ENCODE results near the gene ZNF764. TPM values are rescaled to one million over a fixed set of nuclear protein-coding genes. Genes with fewer than 3 reads are reported as not detected.
"Not testable (repeated sequence)": the region's sequence is repeated elsewhere in the genome, so short reads cannot be mapped to it uniquely, and the experiment has no call there.

ZNF764 gene
- polyA plus RNA-seq, 4 donors, result 11.3 to 14.8 (median 11.4) TPM

DNA sequence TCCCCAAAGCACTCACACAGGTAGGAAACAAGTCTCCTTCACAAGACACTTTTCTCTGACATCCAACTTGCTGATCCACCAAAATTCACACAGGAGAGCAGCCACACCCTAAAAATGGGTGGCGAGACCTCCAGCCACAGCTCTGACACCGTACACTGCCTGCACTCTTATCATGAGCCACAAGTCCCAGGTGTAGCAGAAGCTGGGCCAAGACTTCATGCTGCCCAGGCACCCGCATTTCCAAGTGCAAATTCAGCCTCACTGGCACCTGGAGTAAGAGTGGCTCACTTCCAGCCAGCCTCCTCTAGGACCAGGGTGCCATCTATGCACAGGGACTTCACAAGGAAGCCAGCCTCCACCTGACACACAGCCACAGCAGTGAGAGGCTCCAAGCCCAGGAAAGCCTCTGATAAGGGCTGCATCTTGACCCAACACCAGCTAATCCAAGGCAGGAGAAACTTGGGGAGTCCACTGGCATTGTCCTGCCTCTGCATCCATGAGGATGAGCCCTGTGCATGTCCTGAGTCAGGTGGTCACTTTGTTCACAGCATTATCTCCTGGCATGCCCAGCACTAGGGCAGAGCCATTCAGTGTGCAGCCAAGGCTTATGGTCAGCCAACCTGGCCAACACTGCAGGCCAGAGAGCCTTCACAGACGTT, 29.2 kb downstream of the ZNF764 start:
- DNase-seq (ENCODE audit: low read depth in 4 of 4, low spot score in 3 of 4), result no peak

DNA sequence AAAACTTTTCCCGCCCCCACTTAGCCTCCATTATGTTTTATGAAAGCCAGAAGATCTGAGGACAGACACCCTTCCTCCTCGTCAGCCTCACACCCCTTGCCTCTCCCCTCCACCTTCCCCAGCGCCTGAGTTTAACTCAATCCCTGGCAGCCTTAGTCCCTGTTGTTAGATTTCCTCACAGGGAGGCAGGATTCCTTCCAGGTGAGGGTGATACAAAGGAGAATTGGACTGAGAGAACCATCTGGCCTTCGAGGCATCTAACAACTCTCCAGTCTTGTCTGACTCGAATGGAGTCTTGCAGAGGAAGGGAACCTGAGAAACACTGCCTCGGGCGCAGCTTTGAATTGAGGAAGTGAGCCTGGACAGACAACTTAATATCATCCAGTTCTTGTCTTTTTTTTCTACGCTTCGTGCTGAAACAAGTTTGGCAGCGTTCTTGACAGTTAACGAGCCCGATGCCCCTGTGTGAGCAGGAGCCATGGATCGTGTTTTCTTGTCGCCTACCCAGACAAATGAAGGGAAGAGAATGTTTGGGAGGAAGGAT, 30.5 kb downstream of the ZNF764 start:
- no peak for DNase-seq (ENCODE audit: low read depth in 4 of 4, low spot score in 3 of 4)

DNA sequence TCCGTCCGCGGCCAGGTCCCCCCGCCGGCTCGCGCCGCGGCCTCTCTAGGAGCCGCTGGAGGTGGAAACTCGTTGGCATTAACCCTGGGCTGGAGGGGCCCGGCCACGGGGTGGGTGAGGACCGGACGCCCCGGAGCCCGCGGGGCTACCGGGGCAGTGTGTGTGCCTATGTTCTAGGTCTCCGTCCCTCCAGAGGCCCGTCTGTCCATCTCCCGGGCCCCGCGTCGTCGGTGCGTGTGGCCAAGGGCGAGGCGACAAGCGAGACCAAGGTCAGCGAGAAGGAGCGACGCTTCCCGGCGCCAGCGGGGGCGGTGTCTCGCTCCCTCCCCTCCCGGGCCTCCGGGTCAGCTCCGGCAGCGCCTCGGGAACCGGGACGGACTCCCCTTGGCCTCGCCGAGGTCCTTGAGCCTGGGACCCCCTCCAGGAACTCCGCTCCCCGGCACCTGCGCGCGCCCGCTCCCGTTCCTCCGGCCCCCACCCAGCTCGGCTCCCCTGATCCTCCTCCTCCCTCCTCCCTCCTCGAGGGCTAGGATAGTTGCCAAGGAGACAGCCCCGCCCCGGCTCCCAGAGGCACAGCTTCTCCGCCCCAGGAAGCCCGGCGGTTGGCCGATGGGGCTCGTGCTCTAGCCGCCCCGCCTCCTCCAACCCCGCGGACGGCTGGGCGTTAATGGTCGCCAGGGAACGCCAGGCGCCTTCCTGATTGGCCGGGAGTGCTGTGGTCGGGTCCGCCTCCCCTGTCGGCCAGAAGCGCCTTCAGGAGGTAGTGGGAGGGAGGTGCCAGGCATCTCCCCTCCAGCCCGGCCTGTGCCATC, 31.1 kb downstream of the ZNF764 start:
- DNase-seq (ENCODE audit: low read depth in 4 of 4, low spot score in 3 of 4), result peak; percentile 97 to 98 (median 97)

DNA sequence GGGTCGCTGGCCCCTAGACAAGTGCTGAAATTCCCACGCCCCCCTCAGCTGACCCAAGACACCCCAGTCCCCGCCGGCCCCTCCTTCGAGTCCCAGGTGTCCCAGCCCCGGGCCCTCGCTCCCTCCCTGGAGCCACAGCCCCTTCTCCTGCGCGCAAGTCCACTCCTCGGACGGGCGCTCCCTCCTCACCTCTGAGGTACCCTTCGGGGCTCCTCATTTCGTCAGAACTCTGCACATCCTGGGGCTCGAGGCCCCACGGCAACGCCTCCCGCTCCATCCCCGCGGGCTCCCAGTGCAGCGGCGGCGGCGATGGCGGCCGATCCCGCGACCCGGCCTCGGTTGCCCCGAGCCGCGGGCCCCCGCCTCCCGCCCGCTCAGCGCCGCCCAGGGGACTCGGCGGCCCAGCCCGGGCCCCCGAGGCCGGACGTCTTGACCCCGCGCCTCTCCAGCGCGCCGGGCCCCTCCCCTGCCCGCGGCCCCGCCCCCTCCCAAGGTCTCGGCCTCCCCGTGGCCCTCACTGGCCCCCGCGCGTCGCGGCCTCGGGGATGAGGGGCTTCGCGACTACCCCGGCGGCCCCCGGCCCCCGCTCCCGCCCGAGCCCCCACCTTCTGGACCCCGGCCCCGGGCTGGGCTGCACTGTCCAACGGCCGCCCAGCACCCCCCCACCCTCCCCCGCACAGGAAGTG, 31.9 kb downstream of the ZNF764 start, which contains the start of gene ZNF768:
TSS of gene ZNF768 (minus strand) at position 430 of the 686 bp plus-strand sequence. CDS start at position 277, 153 bp downstream.
- DNase-seq (ENCODE audit: low read depth in 4 of 4, low spot score in 3 of 4), result no peak

DNA sequence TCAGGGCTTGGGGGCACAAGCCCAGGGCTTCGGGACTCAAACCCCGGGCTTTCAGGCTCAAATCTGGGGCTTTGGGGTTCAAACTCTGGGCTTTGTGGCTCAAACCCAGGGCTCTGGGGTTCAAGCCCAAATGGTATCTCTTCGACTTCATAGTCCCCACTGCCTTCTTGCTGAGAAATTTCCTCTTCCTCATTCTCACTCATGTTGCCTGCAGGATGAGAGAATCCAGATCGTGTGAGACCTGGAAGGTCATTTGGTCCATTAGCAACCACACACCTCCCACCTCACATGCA, 32.4 kb downstream of the ZNF764 start:
- no peak for DNase-seq (ENCODE audit: low read depth in 4 of 4, low spot score in 3 of 4)

DNA sequence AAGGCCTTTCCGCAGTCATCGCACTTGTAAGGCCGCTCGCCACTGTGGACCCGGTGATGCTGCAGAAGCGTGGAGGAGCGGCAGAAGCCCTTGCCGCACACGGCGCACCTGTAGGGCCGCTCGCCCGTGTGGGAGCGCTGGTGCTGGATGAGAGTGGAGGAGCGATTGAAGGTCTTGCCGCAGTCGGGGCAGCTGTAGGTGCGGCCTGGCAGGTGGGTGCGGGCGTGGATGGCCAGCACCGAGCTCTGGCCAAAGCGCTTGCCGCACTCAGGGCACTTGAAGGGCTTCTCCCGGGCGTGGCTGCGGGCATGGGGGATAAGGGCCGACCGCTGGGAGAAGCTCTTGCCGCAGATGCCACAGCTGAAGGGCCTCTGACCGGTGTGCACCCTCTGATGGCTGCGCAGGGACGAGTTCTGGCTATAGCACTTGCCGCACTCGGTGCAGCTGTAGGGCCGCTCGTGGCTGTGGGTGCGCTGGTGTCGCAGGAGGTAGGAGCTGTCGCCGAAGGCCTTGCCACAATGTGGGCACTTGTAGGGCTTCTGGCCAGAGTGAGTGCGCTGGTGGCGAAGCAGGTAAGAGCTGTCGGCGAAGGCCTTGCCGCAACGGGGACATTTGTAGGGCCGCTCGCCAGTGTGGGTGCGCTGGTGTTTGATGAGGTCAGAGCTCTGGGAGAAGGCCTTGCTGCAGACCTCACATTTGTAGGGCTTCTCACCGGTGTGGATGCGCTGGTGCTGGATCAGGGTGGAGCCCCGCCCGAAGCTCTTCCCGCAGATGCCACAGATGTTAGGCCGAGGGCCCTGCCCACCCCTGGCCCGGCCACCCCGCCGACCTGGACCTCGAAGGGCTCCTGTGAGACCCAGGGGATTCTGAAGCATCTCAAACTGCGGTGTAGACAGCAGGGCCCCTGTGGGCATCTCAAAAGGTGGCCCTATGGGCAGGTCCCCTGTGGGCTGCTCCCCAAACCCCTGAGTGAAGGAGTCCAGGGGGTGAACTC, 33.3 kb downstream of the ZNF764 start:
- no peak for DNase-seq (ENCODE audit: low read depth in 4 of 4, low spot score in 3 of 4)

DNA sequence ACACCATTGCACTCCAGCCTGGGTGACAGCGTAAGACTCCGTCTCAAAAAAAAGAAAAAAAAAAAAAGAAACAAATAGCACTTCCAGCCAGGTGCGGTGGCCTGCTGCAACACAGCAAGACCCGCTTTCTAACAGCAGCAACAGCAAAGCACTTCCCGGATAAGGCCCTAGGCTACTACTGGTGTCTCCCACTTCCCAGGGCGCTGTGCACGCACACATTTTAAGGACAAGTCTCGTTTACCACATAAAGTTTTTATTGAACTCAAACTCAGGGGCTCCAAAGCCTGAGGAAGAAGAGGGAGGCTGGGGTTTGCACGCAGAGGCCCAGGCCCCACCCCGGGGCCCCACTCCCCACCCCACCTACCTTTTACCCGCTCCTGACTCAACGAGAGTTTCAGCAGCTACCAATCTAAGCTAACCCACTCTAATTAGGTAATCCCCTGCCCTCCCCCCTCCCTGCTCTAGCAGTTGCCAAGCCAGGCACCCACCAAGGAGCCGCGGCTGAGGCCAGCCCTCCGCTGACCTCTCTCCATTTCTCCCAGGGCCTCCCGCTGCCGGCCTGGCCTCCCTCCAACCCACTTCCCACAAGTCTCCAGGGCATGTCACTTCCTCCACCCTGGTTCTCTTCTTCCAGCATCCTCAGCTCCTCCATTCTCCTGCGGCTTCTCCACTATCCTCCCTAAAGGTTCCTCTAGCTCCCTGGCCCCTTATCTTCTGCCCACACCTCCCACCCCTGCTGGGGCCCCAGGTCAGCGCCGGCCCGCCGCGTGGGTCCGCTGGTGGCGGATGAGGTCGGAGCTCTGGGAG, 34.2 kb downstream of the ZNF764 start:
- DNase-seq (ENCODE audit: low read depth in 4 of 4, low spot score in 3 of 4), result no peak

DNA sequence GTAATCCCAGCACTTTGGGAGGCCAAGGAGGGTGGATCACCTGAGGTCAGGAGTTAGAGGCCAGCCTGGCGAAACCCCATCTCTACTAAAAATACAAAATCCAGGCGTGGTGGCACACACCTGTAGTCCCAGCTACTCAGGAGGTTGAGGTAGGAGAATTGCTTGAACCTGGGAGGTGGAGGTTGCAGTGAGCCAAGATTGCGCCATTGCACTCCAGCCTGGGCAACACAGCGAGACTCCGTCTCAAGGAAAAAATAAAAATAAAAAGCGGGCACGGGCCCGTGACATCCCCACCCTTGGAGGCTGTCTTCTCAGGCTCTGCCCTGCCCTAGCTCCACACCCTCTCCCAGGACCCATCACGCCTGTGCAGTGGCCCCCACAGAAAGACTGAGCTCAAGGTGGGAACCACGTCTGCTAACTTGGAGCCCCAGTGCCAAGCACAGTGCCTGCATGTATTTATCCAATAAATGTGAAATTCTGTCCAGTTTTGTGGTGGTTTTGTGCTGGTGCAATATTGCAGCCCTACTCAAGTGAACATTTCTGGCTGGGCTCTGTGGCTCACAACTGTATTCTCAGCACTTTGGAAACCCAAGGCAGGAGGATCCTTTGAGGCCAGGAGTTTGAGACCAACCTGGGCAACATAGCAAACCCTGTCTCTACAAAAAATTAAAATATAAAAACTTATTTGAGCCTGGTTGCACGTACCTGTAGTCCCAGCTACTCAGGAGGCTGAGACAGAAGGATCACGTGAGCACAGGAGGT, 35.3 kb downstream of the ZNF764 start:
- DNase-seq (ENCODE audit: low read depth in 4 of 4, low spot score in 3 of 4), result not testable (repeated sequence)

DNA sequence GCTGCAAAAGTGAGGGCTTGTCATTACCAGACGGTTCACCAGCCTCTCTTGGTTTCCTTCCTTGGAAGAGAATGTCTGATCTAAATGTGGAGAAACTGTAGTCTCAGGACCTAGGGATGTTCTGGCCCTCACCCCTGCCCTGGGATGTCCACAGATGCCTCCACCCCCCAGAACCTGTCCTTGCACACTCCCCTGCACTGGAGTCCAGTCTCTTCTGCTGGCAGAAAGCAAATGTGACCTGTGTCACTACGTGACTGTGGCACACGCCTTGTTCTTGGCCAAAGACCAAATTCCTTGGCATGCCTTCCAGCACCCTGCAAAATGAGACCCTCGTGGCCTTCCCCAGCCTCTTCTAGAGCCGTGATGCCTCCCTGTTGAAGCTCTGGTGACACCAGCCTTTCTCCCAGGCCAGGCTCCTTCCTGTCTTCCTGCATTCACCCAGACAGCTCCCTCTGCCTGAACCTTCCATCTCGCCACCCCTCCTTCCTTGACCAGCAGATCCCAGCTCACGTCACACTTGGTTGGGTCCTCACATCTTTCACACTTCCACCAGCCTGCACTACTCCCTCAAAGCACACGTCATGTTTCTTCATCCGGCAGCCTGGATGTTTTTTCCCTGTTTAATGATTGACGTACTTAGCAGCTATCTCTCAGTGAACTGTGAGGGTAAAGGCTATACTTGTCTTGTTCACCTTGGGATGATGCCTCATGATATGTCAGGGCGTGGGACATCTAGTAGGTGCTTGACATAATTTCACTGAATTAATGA, 36.1 kb downstream of the ZNF764 start:
- DNase-seq (ENCODE audit: low read depth in 4 of 4, low spot score in 3 of 4), result no peak

DNA sequence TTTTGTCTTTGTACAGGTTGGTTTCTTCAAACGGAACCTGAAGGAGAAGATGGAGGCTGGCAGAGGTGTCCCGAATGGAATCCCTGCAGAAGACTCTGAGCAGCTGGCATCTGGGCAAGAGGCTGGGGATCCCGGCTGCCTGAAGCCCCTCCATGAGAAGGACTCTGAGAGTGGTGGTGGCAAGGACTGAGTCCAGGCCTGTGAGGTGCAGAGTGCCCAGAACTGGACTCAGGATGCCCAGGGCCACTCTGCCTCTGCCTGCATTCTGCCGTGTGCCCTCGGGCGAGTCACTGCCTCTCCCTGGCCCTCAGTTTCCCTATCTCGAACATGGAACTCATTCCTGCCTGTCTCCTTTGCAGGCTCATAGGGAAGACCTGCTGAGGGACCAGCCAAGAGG, 36.7 kb downstream of the ZNF764 start:
- DNase-seq (ENCODE audit: low read depth in 4 of 4, low spot score in 3 of 4), result no peak

DNA sequence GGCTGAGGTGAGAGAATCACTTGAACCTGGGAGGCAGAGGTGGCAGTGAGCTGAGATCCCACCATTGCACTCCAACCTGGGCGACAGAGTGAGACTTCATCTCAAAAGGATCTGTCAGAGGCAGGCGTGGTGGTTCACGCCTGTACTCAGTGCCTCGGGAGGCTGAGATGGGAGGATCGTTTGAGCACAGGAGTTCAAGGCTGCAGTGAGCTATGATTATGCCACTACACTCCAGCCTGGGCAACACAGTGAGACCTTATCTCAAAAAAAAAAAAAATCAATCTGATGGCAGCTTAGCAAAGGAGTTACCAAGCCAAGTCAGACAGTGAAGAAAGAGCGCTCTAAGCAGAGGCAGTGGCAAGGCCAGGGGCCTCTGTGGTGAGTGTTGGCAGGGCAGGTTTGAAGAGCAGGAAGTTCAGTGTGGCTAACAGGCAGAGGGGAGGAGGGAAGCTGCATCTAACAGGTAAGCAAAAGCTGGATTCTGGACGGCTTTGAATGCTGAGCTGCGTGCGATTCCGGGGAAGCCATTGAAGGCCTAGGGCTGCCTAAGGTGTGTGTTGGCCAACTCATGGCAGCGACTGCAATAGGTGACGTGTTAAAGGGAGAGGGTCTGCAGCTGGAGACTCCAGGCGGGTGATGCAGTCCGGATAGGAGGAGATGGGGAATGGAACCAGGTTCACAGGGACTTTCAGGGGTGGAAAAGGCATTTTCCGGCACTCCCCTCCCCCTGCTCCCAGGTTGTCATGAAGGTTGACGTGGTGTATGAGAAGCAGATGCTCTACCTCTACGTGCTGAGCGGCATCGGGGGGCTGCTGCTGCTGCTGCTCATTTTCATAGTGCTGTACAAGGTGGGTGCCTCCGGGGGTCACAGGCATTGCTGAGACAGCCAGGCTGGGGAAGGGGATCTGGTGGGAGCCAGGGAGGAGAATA, 38.8 kb downstream of the ZNF764 start:
- DNase-seq (ENCODE audit: low read depth in 4 of 4, low spot score in 3 of 4), result no peak

DNA sequence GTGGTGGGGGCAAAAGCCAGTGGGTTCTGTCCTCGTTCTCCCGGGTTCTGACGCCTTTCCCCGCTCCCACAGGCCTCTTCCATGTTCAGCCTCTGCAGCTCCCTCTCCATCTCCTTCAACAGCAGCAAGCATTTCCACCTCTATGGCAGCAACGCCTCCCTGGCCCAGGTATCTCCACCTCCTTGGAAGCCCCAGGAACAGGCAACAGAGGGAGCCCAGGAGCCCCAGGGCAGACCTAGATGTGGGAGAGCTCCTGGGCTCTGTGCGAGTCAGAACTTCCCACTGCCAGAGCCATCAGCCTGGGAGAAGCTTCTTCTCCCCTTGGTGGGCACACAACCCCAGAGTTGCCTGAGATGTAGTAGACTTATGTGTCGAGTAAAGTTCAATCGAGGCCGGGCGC, 39.6 kb downstream of the ZNF764 start:
- no peak for DNase-seq (ENCODE audit: low read depth in 4 of 4, low spot score in 3 of 4)

DNA sequence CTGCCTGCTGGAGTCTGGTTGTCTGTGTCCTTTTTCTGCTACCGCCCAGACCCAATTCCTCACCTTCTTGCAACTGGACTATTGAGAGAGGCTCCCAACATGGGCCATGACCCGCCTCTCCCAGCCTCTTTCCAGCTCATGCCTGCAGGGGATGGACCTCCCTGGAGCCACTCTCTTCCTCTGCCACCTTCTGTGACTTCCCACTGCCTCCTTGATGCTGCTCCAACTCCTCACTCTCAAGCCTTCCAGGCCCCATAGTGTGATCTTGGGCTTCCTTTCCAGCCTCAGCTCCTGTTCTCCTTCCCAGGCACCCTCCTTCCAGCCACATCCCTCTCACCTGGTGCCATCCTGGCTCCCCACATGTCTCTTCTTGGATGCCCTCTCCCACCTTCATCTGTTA, 42.9 kb downstream of the ZNF764 start:
- DNase-seq (ENCODE audit: low read depth in 4 of 4, low spot score in 3 of 4), result no peak

DNA sequence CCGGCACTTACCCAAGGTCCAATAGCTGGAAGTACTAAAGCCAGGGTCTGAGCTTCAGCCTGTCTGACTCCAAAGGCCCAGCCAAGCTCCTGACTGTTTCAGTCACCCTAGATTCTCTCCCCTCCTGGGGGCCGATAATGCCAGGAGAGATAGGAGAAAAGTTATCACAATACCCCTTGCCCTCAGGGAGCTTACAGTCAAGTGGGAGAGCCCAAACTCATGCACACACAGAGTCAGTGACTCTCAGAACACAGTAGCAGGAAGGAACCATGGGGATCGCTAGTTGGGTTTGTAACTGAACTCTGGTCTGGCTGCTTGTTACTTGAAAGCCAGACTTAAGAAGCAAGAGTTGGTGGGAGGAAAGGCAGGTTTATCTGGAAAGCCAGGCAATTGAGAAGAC, 46.7 kb downstream of the ZNF764 start:
- DNase-seq (ENCODE audit: low read depth in 4 of 4, low spot score in 3 of 4), result no peak

DNA sequence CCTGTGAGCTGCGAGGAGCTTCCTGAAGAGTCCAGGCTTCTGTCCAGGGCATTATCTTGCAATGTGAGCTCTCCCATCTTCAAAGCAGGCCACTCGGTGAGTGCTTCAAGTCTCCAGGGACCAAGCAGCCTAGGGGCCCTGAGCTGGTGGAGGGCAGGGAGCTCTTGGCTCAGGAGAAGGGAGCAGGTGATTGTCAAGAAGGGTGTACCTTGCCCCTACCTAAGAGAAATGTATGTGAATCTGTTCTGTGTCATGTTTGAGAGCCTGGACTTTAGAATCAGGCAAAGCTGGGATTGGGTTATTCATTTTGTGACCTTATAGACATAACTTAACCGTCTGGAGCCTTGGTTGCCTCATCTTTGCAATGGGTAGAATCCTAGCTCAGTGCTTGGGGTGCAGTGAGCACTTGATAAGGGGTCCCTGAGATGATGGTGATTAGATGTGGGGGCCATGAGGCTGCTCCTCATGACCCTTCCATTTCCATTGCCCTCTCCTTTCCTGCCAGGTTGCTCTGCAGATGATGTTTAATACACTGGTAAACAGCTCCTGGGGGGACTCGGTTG, 47.7 kb downstream of the ZNF764 start:
- no peak for DNase-seq (ENCODE audit: low read depth in 4 of 4, low spot score in 3 of 4)

DNA sequence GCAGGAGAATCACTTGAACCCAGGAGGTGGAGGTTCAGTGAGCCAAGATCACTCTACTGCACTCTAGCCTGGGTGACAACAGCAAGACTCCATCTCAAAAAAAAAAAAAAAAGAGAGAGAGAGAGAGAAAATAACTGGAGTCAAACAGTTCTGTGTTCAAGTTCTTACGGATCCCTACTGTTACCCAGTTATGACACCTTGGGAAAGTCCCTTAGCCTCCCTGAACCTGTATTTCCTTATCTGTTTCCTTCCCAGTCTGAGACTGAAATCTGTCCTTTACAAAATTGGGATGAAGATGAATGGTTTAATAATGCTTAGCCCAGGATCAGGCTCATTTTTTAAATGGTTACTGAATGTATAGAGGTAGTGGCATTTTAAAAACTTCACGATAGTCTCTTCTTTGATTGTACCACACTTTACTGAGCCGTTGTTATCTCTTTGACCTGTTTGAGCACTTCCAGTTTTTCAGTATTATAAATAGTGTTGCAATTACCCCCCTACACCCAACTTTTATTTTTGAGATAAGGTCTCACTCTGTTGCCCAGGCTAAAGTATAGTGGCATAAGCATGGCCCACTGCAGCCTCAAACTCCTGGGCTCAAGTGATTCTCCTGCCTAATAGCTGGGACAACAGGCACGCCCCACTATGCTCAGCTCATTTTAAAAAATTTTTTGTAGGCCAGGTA, 49.0 kb downstream of the ZNF764 start:
- no peak for DNase-seq (ENCODE audit: low read depth in 4 of 4, low spot score in 3 of 4)

Measured in right renal pelvis (tissue), 4 donors.